Suppressor macrophage treated with lipopolysaccharide for 1 hour (primary cell): ENCODE data around the gene SGCD.

ENCODE experiments used
- DNase-seq, 3 donors: peaks; one replicate each; pipeline ENCODE4 v3.0.0-alpha.2; 2020 to 2022

The SGCD gene

GRCh38 chr5:156363861-156364260 is 36.9 kb downstream of the SGCD start:
- no peak for DNase-seq

GRCh38 chr5:156366521-156366920 is 39.6 kb downstream of the SGCD start:
- DNase-seq: no peak

GRCh38 chr5:156367597-156367996 is 40.6 kb downstream of the SGCD start:
- DNase-seq: no peak

DNA sequence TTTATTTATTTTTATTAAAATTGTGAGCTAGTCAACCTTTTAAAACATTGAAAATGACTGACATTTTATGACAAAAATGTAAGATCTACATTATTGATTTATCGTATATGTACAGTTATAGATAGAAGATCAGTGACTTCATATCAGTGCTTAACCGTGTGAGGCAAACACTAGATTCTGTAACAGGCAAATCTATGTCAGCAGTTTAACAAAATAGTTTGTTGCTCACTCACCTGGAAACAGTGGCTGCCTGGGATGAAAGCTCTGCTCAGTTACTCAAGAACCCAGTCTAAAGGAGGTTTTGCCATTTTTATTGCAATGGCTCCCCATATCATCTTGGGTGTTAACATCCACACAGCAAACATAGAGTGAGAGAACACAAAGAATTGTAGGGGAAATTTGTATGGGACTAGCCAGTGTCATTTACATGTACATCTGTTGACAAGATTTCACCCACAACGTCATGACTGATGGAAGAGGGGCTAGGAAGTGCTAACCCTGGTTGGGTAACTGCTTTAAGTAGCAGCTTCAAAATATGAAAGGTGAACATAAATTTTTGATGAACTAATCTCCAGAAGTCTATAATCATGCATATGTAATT is 49.0 kb downstream of the SGCD start:
- DNase-seq: no peak

- no peak for DNase-seq
Measured at GRCh38 chr5:156376751-156377150, 49.8 kb downstream of the SGCD start.

- no peak for DNase-seq
Measured at GRCh38 chr5:156378159-156378558, 51.2 kb downstream of the SGCD start.

- DNase-seq: no peak
Measured at GRCh38 chr5:156379206-156379605, 52.2 kb downstream of the SGCD start.

DNA sequence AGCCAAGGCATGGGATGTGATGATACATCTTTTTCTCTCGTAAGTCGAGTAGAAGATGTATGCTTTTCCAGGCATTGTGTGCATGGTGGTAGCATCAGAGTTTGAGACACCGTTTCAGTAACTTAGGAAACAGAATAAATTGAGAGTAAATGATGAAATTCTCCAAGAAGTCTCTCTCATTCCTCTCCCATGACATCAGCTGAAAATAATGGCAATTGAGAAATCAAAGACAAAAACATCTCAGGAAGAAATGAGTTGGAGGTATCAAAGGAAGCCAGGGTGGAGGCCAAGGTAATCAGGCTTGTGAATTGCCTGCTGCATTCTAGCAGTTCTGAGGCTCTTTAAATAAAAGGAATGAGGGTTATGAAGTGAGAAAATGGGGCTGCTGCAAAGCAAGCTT is 53.9 kb downstream of the SGCD start:
- no peak for DNase-seq

GRCh38 chr5:156383510-156384265 is 56.7 kb downstream of the SGCD start:
- DNase-seq: no peak

DNA sequence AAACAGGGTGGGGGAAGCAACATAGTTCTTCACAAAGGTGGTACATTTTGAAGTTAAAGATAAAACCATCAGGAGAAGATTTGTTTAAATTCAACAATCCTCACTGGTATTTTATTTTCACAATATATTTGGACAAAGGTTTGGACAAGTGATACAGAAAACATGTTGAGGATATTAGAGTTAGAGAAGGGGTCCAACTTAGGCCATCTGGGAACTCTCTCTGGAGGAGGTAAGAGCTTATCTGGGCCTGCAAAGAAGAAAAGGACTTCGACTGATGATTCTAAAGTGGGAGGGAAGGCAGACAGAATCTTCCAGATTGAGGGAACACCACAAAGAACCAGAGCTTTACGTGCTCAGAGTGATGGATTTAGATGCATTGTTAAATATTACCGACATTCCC is 58.5 kb downstream of the SGCD start:
- no peak for DNase-seq

- no peak for DNase-seq
Measured at GRCh38 chr5:156386976-156387375, 60.0 kb downstream of the SGCD start.

- no peak for DNase-seq
Measured at GRCh38 chr5:156387391-156387790, 60.4 kb downstream of the SGCD start.

GRCh38 chr5:156388233-156388632 is 61.3 kb downstream of the SGCD start:
- DNase-seq: no peak

GRCh38 chr5:156391139-156391538 is 64.2 kb downstream of the SGCD start:
- DNase-seq: no peak

- DNase-seq: no peak
Measured at GRCh38 chr5:156393980-156394379, 67.0 kb downstream of the SGCD start.

DNA sequence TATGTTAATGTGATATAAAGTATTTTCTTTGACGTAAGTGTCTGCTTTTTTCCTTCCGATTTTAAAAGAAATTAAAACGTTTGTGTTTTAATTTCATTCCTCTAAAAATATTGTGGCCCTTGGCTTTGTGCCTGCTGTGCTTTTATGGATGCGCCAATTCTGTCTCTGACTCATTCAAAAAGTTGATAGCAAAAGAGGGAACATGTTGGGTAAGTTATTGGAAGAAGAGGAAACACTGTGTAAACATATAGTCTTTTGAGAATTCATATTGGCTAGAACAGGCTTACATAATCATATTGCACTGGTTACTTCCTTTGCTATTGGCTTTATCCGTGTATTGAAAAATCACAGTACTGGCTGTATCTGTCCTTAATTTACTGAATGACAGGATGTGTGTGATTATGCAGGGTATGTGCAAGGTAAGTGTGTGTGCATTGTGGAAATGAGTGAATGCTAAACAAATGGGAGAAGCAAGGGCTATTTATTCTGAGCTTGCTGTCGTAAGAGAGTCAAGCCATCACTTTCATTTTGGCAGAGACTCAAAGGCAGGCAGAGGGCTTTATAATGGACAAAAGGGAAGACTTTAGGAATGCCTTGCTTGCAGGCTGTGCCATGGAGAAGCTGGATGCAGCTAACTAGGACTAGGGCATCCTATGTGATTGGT is 67.8 kb downstream of the SGCD start:
- no peak for DNase-seq

DNA sequence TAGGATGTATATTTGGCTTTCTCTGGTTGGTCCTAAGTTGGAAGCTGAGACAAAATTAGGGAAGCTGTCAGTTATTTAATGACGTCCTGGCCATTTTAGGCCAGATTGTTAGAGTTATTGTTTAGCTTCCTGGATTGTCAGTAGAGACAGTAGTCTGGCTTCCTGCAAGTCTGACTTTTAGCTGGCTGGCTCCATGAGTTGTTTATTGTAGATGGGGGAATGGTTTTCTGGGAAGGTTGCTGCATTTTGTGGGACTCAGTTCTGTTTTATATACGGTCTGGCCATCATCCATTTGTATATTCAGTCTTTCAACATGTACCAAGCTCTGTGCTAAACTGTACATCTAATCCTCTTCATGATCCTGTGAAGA is 68.3 kb downstream of the SGCD start:
- DNase-seq: no peak

DNA sequence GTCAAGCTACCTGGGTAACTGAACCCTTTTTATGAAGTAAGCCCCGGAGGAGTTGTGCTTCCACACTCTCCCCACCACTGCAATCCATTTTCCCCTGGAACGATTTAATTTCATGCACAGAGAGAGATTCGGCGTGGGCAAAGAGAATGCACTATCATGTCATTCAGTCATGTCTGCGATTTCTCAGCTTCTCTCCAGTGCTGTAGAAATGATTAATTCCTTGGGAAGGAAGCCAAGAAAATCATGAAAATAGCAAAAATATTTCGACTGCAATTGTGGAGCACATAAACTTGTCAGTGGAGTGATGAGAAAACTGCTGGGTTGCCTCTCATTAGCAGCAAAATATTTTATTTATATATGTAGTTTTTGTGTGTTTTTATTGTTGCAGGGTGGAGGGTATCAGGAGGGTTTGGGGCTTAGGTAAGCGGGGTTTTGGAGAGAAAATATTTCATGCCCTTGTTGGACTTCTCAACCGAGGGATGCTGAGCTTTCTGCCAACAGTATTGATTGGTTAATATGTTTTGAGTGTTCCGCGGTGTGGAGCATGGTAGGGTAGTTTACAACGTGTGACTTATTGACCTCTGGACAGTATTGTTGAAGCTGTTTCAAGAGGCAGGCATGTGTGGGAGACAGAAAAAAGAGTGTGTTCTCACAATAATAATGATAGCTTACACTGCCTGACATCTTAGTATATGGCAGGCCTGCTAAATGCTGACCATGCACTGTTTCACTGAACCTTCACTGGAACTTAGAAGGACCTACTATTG is 69.3 kb downstream of the SGCD start:
- no peak for DNase-seq

GRCh38 chr5:156396830-156397081 is 69.8 kb downstream of the SGCD start:
- DNase-seq: no peak

GRCh38 chr5:156399323-156399722 is 72.4 kb downstream of the SGCD start:
- DNase-seq: no peak

GRCh38 chr5:156400231-156400986 is 73.4 kb downstream of the SGCD start:
- no peak for DNase-seq

GRCh38 chr5:156401804-156402203 is 74.8 kb downstream of the SGCD start:
- no peak for DNase-seq

DNA sequence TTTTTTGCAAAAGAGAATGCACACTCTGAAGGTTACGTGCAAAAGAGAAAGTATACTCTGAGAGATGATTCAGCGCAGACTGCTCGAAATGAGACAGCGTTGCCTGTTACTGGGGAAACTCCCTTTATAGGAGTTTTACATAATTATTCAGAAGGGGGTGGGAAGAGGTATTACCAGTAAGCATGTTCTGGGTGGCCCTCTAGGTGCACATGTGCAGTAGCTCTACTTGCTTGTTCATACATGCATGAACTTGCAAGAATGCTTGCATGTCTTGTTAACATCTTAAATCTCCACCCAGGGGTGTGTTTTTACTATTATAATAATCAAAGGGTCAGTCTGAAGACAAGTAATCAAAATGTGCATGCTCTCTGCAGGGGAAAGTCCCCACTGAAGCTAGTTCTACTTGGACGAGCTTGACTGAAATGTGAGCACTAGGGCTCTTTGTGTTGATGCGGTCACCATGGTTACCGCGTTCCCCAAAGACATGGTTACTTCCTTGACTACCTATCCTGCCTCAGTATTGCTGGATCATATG is 75.5 kb downstream of the SGCD start:
- no peak for DNase-seq
